ENCODE results near the gene NR6A1.

DNA sequence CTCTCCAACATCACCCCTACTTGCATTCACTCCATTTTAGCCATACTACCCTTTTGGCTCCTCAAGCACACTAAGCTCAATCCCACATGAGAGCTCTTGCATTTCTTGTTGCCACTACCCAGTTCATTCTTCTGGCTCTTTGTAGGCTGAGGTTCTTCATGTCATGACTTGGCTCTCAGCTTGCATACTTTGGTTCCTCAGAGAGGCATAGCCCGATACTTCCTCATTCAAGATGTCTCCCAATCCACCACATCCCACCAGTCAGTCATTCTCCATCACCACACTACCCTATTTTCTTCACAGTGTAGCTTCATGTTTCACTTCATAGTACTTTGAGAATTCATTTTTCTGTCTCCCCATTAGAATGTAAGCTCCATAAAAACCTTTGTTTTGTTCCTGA is 116.7 kb downstream of the NR6A1 start:
- TF ChIP-seq, protein P1, sequence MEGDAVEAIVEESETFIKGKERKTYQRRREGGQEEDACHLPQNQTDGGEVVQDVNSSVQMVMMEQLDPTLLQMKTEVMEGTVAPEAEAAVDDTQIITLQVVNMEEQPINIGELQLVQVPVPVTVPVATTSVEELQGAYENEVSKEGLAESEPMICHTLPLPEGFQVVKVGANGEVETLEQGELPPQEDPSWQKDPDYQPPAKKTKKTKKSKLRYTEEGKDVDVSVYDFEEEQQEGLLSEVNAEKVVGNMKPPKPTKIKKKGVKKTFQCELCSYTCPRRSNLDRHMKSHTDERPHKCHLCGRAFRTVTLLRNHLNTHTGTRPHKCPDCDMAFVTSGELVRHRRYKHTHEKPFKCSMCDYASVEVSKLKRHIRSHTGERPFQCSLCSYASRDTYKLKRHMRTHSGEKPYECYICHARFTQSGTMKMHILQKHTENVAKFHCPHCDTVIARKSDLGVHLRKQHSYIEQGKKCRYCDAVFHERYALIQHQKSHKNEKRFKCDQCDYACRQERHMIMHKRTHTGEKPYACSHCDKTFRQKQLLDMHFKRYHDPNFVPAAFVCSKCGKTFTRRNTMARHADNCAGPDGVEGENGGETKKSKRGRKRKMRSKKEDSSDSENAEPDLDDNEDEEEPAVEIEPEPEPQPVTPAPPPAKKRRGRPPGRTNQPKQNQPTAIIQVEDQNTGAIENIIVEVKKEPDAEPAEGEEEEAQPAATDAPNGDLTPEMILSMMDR (IDR thresholded peaks at IDR 0.05): no peak
- no peak for TF ChIP-seq POLR2A (IDR thresholded peaks at IDR 0.05)
